Mesenchymal stem cell (in vitro differentiated cells and primary cell): ENCODE results near the gene SLC6A13.
A peak's percentile ranks its signal among the peaks of the same experiment; 100 is the strongest.

Source experiments
- DNase-seq: peaks from one replicate; pipeline ENCODE4 v3.0.0-alpha.2; 2013
- H2AFZ ChIP-seq: one replicate; pipeline ENCODE4 v1.6.1; 2013; ENCODE audit warnings: low read depth, mild to moderate bottlenecking, control low read depth, inconsistent platforms, low read length, moderate library complexity
- H2AK5ac ChIP-seq: 2 replicates; pipeline ENCODE4 v1.6.1; 2013; ENCODE audit warnings: low read length, moderate library complexity, mild to moderate bottlenecking, inconsistent platforms; ENCODE audit not compliant: severe bottlenecking
- H2BK120ac ChIP-seq: one replicate; pipeline ENCODE4 v1.6.1; 2013; ENCODE audit warnings: low read depth, mild to moderate bottlenecking, inconsistent platforms, low read length, moderate library complexity
- H2BK12ac ChIP-seq, 2 experiments: one replicate each; pipeline ENCODE4 v1.6.1; 2013; ENCODE audit warnings: inconsistent platforms in 2 of 2, low read length in 2 of 2, mild to moderate bottlenecking in 2 of 2, moderate library complexity in 2 of 2, control low read depth in 1 of 2
- H2BK15ac ChIP-seq: one replicate; pipeline ENCODE4 v1.6.1; 2013; ENCODE audit warnings: mild to moderate bottlenecking, low read depth, inconsistent platforms; ENCODE audit not compliant: poor library complexity, severe bottlenecking
- H2BK5ac ChIP-seq: 2 replicates; pipeline ENCODE4 v1.6.1; 2013; ENCODE audit warnings: low read depth, mild to moderate bottlenecking, low read length, control low read depth, inconsistent platforms; ENCODE audit not compliant: poor library complexity, severe bottlenecking
- H3K14ac ChIP-seq, 2 experiments: one replicate each; pipeline ENCODE4 v1.6.1; 2013; ENCODE audit warnings: inconsistent platforms in 2 of 2, low read length in 2 of 2, control low read depth in 1 of 2, mild to moderate bottlenecking in 1 of 2, moderate library complexity in 1 of 2
- H3K18ac ChIP-seq, 2 experiments: one replicate each; pipeline ENCODE4 v1.6.1; 2013; ENCODE audit warnings: inconsistent platforms in 2 of 2, low read length in 2 of 2, control low read depth in 1 of 2, low read depth in 1 of 2, mild to moderate bottlenecking in 1 of 2
- H3K23ac ChIP-seq, 2 experiments: one replicate each; pipeline ENCODE4 v1.6.1; 2013; ENCODE audit warnings: inconsistent platforms in 2 of 2, low read length in 2 of 2, mild to moderate bottlenecking in 2 of 2, moderate library complexity in 2 of 2, control low read depth in 1 of 2
- H3K27ac ChIP-seq: 2 replicates; pipeline ENCODE4 v1.5.1; 2013; ENCODE audit warnings: mild to moderate bottlenecking, moderate library complexity, low read length, control low read depth, inconsistent platforms; ENCODE audit not compliant: poor library complexity, severe bottlenecking
- H3K27me3 ChIP-seq, 2 experiments: 2 replicates each; pipeline versions ENCODE4 v1.6.1 to v1.7.0; 2013; ENCODE audit warnings: low read length in 2 of 2, mild to moderate bottlenecking in 2 of 2, moderate library complexity in 2 of 2, control low read depth in 1 of 2, inconsistent platforms in 1 of 2; ENCODE audit not compliant: control insufficient read depth in 1 of 2, insufficient read depth in 1 of 2
- H3K36me3 ChIP-seq, 2 experiments: 2 replicates each; pipeline versions ENCODE4 v1.6.1 to v1.7.0; 2013; ENCODE audit warnings: low read length in 2 of 2, control low read depth in 1 of 2, inconsistent platforms in 1 of 2, low read depth in 1 of 2, mild to moderate bottlenecking in 1 of 2; ENCODE audit not compliant: insufficient read depth in 2 of 2, control insufficient read depth in 1 of 2
- H3K4ac ChIP-seq, 2 experiments: one replicate each; pipeline ENCODE4 v1.6.1; 2013; ENCODE audit warnings: inconsistent platforms in 2 of 2, low read length in 2 of 2, mild to moderate bottlenecking in 2 of 2, moderate library complexity in 2 of 2, control low read depth in 1 of 2, low read depth in 1 of 2
- H3K4me1 ChIP-seq: 2 replicates; pipeline ENCODE4 v1.6.1; 2013; ENCODE audit warnings: low read depth, low read length, control low read depth; ENCODE audit not compliant: control insufficient read depth, insufficient read depth
- H3K4me2 ChIP-seq: 2 replicates; pipeline ENCODE4 v1.6.1; 2013; ENCODE audit warnings: low read length, mild to moderate bottlenecking, inconsistent platforms; ENCODE audit not compliant: poor library complexity, severe bottlenecking
- H3K4me3 ChIP-seq, 2 experiments: 2 replicates each; pipeline versions ENCODE4 v1.5.1 to v1.7.0; 2013; ENCODE audit warnings: low read length in 2 of 2, mild to moderate bottlenecking in 2 of 2, control low read depth in 1 of 2, low read depth in 1 of 2; ENCODE audit not compliant: insufficient read depth in 1 of 2
- H3K79me1 ChIP-seq: replicated peaks from 2 replicates; pipeline ENCODE4 v1.6.1; 2013; ENCODE audit warnings: mild to moderate bottlenecking, control low read depth, low read length, inconsistent platforms; ENCODE audit not compliant: poor library complexity, severe bottlenecking
- H3K9ac ChIP-seq: 2 replicates; pipeline ENCODE4 v1.7.0; 2013; ENCODE audit warnings: mild to moderate bottlenecking, low read length, moderate library complexity
- H3K9me3 ChIP-seq: 2 replicates; pipeline ENCODE4 v1.7.0; 2013; ENCODE audit warnings: mild to moderate bottlenecking, low read length; ENCODE audit not compliant: control insufficient read depth
- H4K8ac ChIP-seq: one replicate; pipeline ENCODE4 v1.6.1; 2013; ENCODE audit warnings: inconsistent platforms, mild to moderate bottlenecking, low read length, moderate library complexity
- H4K91ac ChIP-seq: one replicate; pipeline ENCODE4 v1.6.1; 2013; ENCODE audit warnings: mild to moderate bottlenecking, low read length, inconsistent platforms
- WGBS: methylation state at CpG from one replicate; pipeline ENCODE4 v1.1.7; 2013; ENCODE audit warnings: mixed read lengths; 5-methylcytosine and 5-hydroxymethylcytosine counted together

SLC6A13 gene

DNA sequence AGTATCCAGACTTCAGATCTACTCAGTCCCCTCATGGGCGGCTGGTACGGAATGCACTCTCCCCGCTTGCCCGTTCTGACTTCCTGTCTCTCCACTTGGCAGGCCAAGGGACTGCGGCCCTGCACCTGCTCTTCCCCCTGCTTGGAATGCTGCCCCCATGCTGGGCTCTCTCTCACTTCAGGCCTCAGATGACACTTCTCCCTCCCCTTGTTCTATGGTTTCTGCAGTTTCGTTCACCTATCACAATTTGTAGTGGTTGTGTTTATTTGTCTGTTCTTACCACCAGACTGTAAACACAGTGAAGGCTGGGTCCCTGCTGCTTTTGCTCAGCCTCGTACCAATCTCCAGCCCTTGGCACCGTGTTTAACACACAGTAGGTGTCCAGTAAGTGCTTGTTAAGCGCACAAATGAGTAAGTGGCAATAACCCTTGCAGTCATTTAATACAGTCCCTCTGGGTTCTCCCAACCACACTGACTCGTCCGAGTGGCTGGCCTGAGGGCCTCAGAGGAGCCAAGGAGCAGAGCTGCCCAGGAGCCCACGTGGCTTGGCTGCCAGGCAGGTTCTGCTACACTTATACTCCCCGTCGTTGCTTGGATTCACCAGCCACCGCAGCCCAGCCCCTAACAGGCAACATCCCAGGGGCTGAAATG, 60.4 kb downstream of the SLC6A13 start:
- Histone ChIP-seq H4K91ac (no peak overlapping the region), H2BK5ac (no peak overlapping the region), H4K8ac (no peak overlapping the region), H2BK120ac (no peak overlapping the region), H3K27me3 (peaks cover 50 to 75% of the 10 kb centered on the region in 2 experiments), H2BK15ac (no peak overlapping the region), H3K18ac (no peak overlapping the region), H3K9ac (no peak overlapping the region), H3K14ac (no peak overlapping the region), H3K4me2 (no peak overlapping the region), H2AFZ (no peak overlapping the region), H2BK12ac (no peak overlapping the region), H3K23ac (no peak overlapping the region), H3K9me3 (no peaks in the 10 kb centered on the region), H3K36me3 (peaks cover 0 to 3% of the 10 kb centered on the region in 2 experiments), H3K4ac (no peak overlapping the region), H3K4me1 (peaks cover 20% of the 10 kb centered on the region), H2AK5ac (no peak overlapping the region), H3K79me1 (no peaks in the 10 kb centered on the region), H3K27ac (no peak overlapping the region), H3K4me3 (no peak overlapping the region)
- DNase-seq = no peak
- 37% methylated on average over 15 of the region's 15 CpGs for WGBS

DNA sequence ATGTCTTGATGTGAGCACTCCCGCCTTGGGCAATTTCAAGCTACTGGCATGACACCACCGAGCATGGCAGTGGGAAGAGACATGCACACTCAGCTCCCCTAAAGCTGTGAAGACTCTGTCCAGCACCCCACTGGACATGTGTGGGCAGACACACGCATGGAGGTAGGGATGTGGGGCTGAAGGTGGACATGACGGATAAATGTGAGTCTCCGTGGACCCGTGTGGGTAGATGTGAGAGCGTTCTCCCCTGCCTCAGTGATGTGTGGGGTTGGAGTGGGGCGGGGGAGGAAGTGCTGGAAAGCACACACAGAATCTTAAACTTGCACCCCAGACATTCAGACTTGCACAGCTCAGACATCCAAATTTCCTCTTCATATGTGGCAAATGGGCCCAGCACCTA, 61.3 kb downstream of the SLC6A13 start:
- Histone ChIP-seq H3K79me1 (no peaks in the 10 kb centered on the region), H2BK12ac (no peak overlapping the region), H3K27ac (no peak overlapping the region), H3K27me3 (peaks cover 46 to 68% of the 10 kb centered on the region in 2 experiments), H2AFZ (no peak overlapping the region), H3K4ac (no peak overlapping the region), H4K8ac (no peak overlapping the region), H2AK5ac (no peak overlapping the region), H3K4me2 (no peak overlapping the region), H3K23ac (peak overlapping the region in 1 of 2 experiments; percentile 36), H3K4me3 (no peak overlapping the region), H2BK15ac (no peak overlapping the region), H3K36me3 (peaks cover 0 to 3% of the 10 kb centered on the region in 2 experiments), H3K18ac (no peak overlapping the region), H3K14ac (no peak overlapping the region), H2BK5ac (no peak overlapping the region), H4K91ac (no peak overlapping the region), H3K9ac (no peak overlapping the region), H3K9me3 (no peaks in the 10 kb centered on the region), H3K4me1 (peaks cover 20% of the 10 kb centered on the region), H2BK120ac (no peak overlapping the region)
- no peak for DNase-seq
- WGBS = 90% methylated on average over 8 of the region's 8 CpGs

DNA sequence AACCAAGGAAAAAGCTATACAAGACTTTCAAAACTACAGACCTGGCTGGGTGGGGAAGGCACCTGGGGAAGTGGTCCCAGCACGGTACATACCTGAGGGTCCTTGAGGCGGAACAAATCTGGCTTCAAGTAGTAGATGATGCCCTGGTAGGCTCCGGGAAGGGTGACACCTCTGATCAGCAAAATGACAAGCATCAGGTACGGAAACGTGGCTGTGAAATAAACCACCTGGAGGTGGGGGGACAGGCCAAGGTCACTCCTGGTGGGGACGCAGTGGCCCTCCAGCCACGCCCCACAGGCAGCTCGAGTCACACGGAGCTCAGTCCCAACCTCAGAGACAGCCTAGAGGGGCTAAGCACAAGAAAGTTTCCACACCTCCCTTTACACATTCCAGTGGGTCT, 63.9 kb downstream of the SLC6A13 start:
- Histone ChIP-seq H3K23ac (no peak overlapping the region), H3K18ac (no peak overlapping the region), H2AFZ (no peak overlapping the region), H3K9me3 (no peaks in the 10 kb centered on the region), H3K27me3 (peaks cover 49 to 65% of the 10 kb centered on the region in 2 experiments), H3K4me1 (peaks cover 14% of the 10 kb centered on the region), H3K14ac (peak overlapping the region in 1 of 2 experiments; percentile 26), H2BK15ac (no peak overlapping the region), H3K9ac (peak overlapping the region; percentile 85), H4K91ac (no peak overlapping the region), H4K8ac (no peak overlapping the region), H2AK5ac (no peak overlapping the region), H3K79me1 (no peaks in the 10 kb centered on the region), H3K27ac (no peak overlapping the region), H3K36me3 (peaks cover 0 to 3% of the 10 kb centered on the region in 2 experiments), H3K4me2 (no peak overlapping the region), H3K4me3 (no peak overlapping the region), H2BK12ac (no peak overlapping the region), H2BK120ac (no peak overlapping the region), H3K4ac (no peak overlapping the region), H2BK5ac (no peak overlapping the region)
- no peak for DNase-seq
- WGBS = 62% methylated on average over 9 of the region's 9 CpGs

DNA sequence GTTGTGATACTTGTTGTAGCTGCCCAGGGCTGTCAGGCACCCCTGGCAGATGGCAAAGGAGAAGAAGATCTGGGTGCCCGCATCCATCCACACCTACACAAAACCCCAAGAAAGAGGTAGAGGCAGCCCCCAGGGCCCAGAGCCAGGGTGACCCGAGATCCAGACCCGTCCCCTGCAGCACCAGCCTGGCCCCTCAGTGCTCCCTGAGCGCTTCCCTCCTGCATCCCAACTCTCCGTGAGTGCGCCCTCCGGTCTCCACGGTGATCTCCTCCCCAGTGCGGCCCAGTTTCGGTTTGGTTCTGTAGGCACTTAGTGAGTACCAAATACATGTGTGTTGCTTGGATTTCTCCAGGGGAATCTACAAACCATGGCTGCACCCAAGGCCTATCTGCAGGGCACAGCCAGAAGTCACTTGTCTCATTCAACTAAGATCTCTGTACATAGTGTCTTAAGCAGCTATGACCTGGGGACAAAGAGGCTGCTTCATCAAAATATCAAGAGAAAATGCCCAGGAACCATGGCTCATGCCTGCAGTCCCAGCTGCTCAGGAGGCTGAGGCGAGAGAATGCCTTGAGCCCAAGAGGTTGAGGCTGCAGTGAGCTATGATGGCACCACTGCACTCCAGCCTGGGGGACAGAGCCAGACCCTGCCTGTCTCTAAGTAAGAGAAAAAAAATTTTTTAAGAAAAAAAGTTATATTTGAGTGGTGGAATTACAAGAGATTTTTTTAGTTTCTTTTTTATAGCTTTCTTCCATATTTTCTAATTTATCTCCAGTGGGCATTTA, 64.5 kb downstream of the SLC6A13 start:
- H3K4me1 ChIP-seq = peaks cover 10% of the 10 kb centered on the region
- peaks cover 0 to 3% of the 10 kb centered on the region in 2 experiments for H3K36me3 ChIP-seq
- no peak overlapping the region for H3K4me3 ChIP-seq
- H2BK5ac ChIP-seq = no peak overlapping the region
- no peak overlapping the region for H3K4ac ChIP-seq
- H3K9me3 ChIP-seq = no peaks in the 10 kb centered on the region
- H3K4me2 ChIP-seq = no peak overlapping the region
- no peak overlapping the region for H2BK12ac ChIP-seq
- no peaks in the 10 kb centered on the region for H3K79me1 ChIP-seq
- no peak overlapping the region for H3K23ac ChIP-seq
- no peak overlapping the region for H3K14ac ChIP-seq
- H4K8ac ChIP-seq = no peak overlapping the region
- no peak overlapping the region for H2BK15ac ChIP-seq
- H3K27ac ChIP-seq = no peak overlapping the region
- WGBS = 85% methylated on average over 11 of the region's 11 CpGs
- H2AFZ ChIP-seq = no peak overlapping the region
- DNase-seq = no peak
- no peak overlapping the region for H2BK120ac ChIP-seq
- H3K27me3 ChIP-seq = peaks cover 52 to 68% of the 10 kb centered on the region in 2 experiments
- no peak overlapping the region for H3K18ac ChIP-seq
- H2AK5ac ChIP-seq = no peak overlapping the region
- H3K9ac ChIP-seq = no peak overlapping the region
- no peak overlapping the region for H4K91ac ChIP-seq
